ENCODE results near the gene S100A6.

The S100A6 gene

DNA sequence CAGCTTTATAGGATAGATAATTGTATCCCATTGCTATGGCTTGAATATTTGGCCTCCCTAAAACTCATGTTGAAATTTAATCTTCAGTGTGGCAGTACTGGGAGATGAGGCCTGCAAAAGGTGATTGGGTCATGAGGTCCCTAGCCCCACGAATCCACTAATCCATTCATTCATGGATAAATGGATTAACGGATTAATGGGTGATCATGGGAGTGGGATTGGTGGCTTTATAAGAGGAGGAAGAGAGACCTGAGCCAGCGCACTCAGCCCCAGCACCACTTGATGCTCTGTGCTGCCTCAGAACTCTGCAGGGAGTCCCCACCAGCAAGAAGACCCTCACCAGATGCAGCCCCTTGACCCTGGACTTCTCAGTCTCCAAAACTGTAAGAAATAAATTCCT is 32.0 kb downstream of the S100A6 start:
- TF ChIP-seq POLR2AphosphoS5 (IDR thresholded peaks at IDR 0.05; ENCODE audit: low read depth, low read length) = no peak
- no peak for TF ChIP-seq POLR2A (IDR thresholded peaks at IDR 0.05; ENCODE audit: low read depth, low read length)
- no peak for TF ChIP-seq TAF1 (IDR thresholded peaks at IDR 0.05; ENCODE audit: borderline replicate concordance, low read depth, low read length)
- no peak for FAIRE-seq

DNA sequence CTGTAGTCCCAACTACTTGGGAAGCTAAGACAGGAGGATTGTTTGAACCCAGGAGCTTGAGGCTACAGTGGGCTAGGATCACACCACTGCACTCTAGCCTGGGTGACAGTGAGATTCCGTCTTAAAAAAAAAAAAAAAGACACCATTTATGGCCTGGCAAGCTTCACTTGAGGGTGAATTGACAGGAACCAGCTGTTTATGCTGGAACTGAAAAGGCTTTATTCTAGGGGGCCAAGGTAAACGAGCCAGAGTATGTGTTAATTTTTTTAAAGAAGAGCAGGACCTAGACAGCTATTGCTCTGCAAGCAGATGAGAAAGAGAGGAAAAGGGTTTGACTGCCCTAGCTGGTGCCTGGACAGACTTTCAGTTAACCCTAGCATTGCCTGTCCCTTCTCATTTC is 37.0 kb downstream of the S100A6 start:
- TF ChIP-seq POLR2AphosphoS5 (IDR thresholded peaks at IDR 0.05; ENCODE audit: low read depth, low read length) = no peak
- no peak for TF ChIP-seq POLR2A (IDR thresholded peaks at IDR 0.05; ENCODE audit: low read depth, low read length)
- TF ChIP-seq TAF1 (IDR thresholded peaks at IDR 0.05; ENCODE audit: borderline replicate concordance, low read depth, low read length) = no peak
- FAIRE-seq (no peak), DNase-seq (ENCODE audit: insufficient read length) (no peak)

More for the DNA sequence above, 32.0 kb downstream of the S100A6 start:
- no peak for DNase-seq (ENCODE audit: insufficient read length)

DNA sequence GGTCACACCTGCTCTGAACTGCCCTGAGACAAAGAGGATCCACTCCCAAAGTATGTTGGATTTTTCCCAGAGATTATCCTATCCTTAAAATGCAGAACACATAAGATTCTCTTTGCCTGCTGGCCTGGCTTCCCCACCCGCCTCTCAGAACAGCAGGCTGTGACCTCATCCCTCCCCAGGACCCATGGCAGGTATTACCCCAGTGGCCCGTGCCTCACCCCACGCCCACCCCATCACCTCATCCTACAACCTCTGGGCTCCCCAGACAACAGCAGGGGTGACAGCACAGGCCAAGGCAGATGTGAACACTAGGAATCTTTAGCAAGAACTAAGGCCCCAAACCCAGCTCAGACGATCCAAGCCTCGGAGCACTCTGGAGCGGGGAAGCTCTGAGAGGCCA is 40.3 kb downstream of the S100A6 start:
- FAIRE-seq (no peak), DNase-seq (ENCODE audit: insufficient read length) (no peak)
- no peak for TF ChIP-seq POLR2AphosphoS5 (IDR thresholded peaks at IDR 0.05; ENCODE audit: low read depth, low read length)
- TF ChIP-seq TAF1 (IDR thresholded peaks at IDR 0.05; ENCODE audit: borderline replicate concordance, low read depth, low read length) = no peak
- TF ChIP-seq POLR2A (IDR thresholded peaks at IDR 0.05; ENCODE audit: low read depth, low read length) = no peak

DNA sequence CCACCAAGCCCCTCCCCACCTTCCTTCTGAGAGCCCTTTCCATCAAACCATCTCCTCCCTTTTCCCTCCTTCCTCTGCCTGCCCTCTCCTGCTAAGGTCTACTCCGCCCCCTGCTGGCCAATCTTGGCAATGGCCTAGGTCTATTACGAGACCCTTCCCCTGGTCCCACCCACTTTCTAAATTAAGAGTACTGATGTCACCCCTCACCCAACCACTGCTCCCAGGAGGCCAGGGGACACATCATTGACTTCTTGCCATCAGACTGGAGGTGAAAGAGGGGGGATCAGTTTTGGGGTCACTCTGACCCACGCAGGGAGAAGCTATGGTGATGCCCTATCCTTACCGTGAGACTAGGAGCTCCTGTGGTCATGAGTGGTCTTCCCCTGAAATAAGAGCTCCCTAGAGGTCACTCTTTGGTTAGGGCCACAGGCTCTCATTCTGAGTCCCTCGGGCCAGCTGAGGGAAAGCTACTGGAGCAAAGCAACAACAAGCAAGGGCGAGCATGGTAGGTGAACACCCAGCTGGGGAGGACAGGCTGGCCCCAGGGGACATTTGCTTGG is 40.7 kb downstream of the S100A6 start:
- TF ChIP-seq POLR2A (IDR thresholded peaks at IDR 0.05; ENCODE audit: low read depth, low read length) = no peak
- no peak for TF ChIP-seq TAF1 (IDR thresholded peaks at IDR 0.05; ENCODE audit: borderline replicate concordance, low read depth, low read length)
- no peak for TF ChIP-seq POLR2AphosphoS5 (IDR thresholded peaks at IDR 0.05; ENCODE audit: low read depth, low read length)
- peak; percentile 24 for FAIRE-seq
- DNase-seq (ENCODE audit: insufficient read length) = peak; percentile 31

DNA sequence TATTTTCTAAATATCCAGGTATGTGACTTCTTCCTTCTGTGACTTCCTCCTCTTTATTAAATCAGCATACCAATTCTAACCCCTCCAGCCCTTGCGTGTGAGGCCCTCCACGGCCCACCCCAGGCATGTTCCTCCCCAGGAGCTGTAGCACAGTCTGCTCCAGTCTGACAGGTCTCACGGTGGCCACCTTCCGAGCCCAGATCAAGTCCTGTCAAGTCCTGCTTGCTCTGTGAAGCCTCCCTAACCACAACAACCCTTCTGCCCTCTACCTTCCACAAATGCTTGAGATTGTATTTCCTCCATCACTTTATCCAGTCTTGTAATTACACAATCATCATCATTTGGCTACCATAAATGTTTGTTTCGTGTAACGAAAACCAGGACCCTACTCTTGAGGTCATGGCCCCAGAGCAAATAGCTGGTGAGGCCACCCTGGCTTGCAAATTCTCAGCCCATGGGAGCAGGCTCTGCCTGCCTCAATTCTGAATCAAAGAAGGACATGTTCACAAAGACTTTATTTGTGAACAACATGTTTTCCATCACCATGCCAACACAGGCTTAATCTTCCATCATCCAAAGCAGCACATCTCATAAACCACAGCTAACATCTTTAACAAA is 42.3 kb downstream of the S100A6 start:
- TF ChIP-seq POLR2AphosphoS5 (IDR thresholded peaks at IDR 0.05; ENCODE audit: low read depth, low read length) (no peak), TAF1 (IDR thresholded peaks at IDR 0.05; ENCODE audit: borderline replicate concordance, low read depth, low read length) (no peak), POLR2A (IDR thresholded peaks at IDR 0.05; ENCODE audit: low read depth, low read length) (no peak)
- DNase-seq (ENCODE audit: insufficient read length) (no peak), FAIRE-seq (no peak)

DNA sequence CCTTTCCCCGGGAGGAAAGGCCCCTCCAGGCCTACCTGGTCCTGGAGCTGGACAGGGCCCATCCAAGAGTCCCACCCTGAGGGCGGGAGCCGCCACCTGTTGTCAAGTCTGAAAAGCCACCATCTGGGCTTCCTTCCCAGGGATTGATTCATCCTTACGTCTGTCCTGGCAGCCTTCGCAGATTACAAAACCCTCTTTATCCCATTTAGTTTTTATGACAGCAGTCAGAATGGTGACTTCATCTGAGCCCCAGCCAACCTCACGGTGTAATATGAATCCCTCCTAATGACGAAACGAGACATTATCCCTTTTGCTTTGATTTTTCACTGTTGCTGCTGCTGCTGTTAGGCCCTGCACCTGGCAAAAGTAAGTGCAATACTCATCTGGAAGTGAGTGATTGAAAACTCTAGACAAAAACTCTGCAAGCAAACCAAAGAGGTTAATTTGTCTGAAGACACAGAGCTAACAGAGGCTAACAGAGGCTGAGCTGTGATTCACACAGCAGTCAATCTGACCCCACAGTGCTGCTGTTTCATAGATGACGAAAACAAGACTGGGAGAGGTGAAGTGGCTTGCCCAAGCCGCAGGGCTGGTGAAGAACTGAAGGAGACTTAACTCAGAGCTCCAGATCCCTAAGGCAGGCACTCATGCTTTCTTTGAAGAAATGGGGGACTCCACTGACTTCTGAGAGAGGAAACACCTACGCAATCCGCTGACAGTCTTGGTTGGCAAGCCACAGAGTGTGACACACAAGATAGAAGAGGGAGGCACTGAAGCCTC is 45.3 kb downstream of the S100A6 start:
- no peak for FAIRE-seq
- no peak for DNase-seq (ENCODE audit: insufficient read length)
- no peak for TF ChIP-seq TAF1 (IDR thresholded peaks at IDR 0.05; ENCODE audit: borderline replicate concordance, low read depth, low read length)
- TF ChIP-seq POLR2A (IDR thresholded peaks at IDR 0.05; ENCODE audit: low read depth, low read length) = no peak
- TF ChIP-seq POLR2AphosphoS5 (IDR thresholded peaks at IDR 0.05; ENCODE audit: low read depth, low read length) = no peak

DNA sequence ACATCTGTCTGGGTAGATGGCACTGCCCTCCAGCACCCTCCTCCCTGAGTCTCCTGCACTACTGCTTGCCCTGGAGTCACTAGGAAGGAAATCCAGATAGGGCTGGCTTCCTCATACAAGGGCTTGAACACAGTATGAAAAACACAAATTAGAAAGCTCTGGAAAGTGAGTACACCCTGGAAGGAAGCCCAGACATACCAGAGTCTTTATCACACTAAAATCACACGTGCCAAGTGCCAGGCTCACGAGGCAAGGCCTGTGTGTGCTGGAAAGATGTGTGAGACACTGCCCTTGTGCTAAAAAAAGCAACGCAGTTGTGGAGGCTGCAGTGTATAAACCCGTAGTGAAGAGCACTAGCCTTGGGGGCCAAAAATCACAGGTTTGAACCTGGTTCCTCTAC is 47.1 kb downstream of the S100A6 start:
- DNase-seq (ENCODE audit: insufficient read length) (no peak), FAIRE-seq (no peak)
- TF ChIP-seq TAF1 (IDR thresholded peaks at IDR 0.05; ENCODE audit: borderline replicate concordance, low read depth, low read length) (no peak), POLR2AphosphoS5 (IDR thresholded peaks at IDR 0.05; ENCODE audit: low read depth, low read length) (no peak), POLR2A (IDR thresholded peaks at IDR 0.05; ENCODE audit: low read depth, low read length) (no peak)

DNA sequence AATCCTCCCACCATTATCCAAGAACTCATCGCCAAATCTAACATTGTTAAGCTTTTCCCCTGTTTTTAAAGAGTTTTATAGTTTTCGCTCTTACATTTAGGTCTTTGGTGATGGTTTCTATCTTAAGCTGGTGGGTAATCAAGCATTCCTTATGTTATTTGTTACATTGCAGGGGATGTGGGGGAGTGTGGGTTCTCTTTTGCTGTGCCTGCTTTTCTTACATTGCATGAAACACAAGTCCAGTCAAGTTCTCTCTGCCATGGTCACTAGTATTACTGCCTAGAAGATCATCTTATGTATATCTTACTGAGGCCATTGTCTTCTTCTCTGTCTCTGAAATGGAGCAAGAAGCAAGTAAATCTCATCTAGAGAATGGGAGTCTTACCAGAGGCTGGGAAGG is 48.1 kb downstream of the S100A6 start:
- FAIRE-seq (no peak), DNase-seq (ENCODE audit: insufficient read length) (no peak)

DNA sequence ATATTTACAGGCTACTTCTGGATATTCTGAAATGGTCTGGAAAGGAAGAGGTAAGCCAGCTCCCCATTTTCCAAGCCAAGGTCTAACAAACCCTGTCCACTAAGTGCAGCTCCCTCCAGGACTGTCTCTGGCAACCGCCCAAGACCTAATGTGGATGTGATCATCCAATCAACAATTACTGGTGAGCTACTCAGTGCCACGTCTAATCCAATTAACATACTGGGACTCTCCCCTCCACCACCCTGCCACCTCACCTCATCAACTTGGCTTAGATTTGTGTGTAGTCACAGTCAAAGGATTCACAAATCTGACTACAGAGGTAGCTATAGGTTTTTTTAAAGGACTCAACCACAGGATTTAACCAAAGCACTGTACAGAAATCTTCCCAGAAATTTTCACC is 49.9 kb downstream of the S100A6 start:
- TF ChIP-seq TAF1 (IDR thresholded peaks at IDR 0.05; ENCODE audit: borderline replicate concordance, low read depth, low read length) (no peak), POLR2AphosphoS5 (IDR thresholded peaks at IDR 0.05; ENCODE audit: low read depth, low read length) (no peak), POLR2A (IDR thresholded peaks at IDR 0.05; ENCODE audit: low read depth, low read length) (no peak)
- FAIRE-seq (no peak), DNase-seq (ENCODE audit: insufficient read length) (no peak)

More for the DNA sequence above, 48.1 kb downstream of the S100A6 start:
- TF ChIP-seq POLR2A (IDR thresholded peaks at IDR 0.05; ENCODE audit: low read depth, low read length) (no peak), POLR2AphosphoS5 (IDR thresholded peaks at IDR 0.05; ENCODE audit: low read depth, low read length) (no peak), TAF1 (IDR thresholded peaks at IDR 0.05; ENCODE audit: borderline replicate concordance, low read depth, low read length) (no peak)

All from GM12892 (cell line).